GM21360 (cell line): ENCODE results near the gene CDR2L.
"Not testable (repeated sequence)": the region's sequence is repeated elsewhere in the genome, so short reads cannot be mapped to it uniquely, and the experiment has no call there.

Experiments used
- ATAC-seq: cut with Tn5 transposase; IDR thresholded peaks from one replicate; pipeline ENCODE4 v1.9.1; 2021; ENCODE audit warnings: mild to moderate bottlenecking, moderate library complexity; ENCODE audit not compliant: unreplicated experiment

Gene CDR2L

GRCh38 chr17:74981318-74981978 is 6.0 kb upstream of the CDR2L start:
- no peak for ATAC-seq

DNA sequence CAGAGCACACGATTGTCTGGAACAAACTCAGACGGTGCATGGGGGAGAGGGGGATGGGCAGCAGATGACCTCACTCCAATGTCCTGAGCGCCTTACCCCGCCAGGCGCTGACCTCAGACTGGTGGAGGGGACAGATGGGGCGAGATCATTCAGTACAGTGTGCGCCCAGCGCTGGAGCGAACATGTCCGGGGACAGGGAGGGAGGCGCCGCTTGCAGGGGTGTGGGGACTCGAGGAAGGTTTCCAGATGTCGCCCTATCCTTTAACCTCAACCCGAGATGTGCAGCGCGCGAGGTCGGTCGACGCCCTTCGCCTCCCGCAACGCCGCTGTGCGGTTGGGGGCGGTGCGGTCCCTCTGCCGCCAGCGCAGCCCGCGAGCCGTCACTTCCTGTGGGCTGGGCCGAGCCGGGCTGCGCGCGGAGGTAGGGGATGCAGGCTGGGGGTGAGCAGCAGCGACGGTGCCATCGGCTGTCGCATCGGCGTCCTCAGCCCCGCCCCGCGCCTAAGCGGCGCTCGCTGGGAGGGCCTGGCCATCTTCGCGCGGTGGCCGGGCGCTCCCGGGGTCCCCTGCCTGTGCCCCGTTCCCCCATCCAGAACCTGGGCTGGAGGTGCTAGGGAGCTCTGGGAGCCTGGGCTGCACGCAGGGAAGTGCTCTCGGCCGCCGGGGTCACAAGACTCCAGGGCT is 5.3 kb upstream of the CDR2L start:
- ATAC-seq: peak; percentile 72

- ATAC-seq: not testable (repeated sequence)
These were observed 4.6 kb upstream of the CDR2L start for GRCh38 chr17:74982663-74983313.

DNA sequence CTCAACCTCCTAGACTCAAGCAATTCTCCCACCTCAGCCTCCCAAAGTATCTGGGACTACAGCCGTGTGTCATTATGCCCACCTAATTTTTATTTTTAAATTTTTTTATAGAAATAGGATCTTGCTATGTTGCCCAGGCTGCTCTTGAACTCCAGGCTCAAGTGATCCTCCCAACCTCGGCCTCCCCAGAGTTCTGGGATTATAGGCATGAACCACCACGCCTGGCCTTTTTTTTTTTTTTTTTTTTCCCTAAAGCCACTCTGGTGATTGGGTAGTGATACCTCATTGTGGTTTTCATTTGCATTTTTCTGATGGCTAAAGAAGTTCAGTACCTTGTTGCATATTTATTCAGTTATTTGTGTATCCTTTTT is 1.2 kb upstream of the CDR2L start:
- ATAC-seq: no peak

GRCh38 chr17:74987909-74988711 is 678 bp downstream of the CDR2L start:
- ATAC-seq: peak; percentile 28

GRCh38 chr17:74990581-74991105 is 3.2 kb downstream of the CDR2L start:
- no peak for ATAC-seq

GRCh38 chr17:74992223-74992622 is 4.8 kb downstream of the CDR2L start:
- ATAC-seq: no peak

DNA sequence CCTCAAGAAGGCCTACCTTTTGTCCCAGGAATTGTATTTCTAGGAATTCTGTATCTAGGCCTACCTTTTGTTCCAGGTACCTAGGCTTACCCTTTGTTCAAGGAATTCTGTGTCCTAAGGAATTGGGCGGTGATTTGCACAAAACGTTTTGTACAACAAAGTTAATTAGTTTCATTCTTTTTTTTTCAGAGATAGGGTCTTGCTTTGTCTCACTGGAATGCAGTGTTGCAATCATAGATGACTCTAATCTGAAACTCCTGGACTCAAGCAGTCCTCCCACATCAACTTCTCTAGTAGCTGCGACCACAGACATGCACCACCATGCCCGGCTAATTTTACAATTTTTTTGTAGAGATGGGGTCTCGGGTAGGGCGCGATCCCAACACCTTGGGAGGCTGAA is 7.0 kb downstream of the CDR2L start:
- ATAC-seq: no peak

DNA sequence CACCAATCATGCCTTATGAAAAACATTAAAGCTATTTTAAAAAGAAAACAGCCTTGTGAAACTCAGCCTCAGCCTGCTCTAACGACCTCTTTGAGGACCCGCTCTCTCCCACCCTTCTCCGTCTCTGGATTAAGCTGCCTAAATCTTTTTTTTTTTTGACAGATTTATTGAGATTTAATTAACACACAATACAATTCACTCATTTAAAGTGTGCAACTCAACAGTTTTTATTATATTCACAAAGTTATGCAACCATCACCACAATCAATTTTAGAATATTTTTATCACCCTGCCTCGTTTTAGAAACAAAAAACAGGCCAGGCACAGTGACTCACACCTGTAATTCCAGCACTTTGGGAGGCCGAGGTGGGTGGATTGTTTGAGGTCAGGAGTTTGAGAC is 8.4 kb downstream of the CDR2L start:
- no peak for ATAC-seq

- no peak for ATAC-seq
These were observed 11.4 kb downstream of the CDR2L start for GRCh38 chr17:74998783-74999182.

DNA sequence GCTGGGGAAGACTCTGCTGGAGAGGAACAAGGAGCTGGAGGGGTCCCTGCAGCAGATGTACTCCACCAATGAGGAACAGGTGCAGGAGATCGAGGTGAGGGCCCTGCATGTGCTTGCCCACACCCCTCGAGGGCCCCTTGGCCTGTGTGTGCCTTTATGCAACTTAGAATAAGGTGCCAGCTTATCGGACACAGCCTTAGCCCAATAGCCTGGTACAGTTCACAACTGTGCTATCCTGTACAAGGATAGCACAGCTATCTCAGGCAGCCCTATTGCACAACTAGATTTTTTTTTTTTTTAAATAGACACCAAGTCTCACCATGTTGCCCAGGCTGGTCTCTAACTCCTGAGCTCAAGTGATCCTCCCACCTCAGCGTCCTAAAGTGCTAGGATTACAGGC is 12.1 kb downstream of the CDR2L start:
- ATAC-seq: no peak

GRCh38 chr17:75001915-75002843 is 14.7 kb downstream of the CDR2L start:
- ATAC-seq: no peak

DNA sequence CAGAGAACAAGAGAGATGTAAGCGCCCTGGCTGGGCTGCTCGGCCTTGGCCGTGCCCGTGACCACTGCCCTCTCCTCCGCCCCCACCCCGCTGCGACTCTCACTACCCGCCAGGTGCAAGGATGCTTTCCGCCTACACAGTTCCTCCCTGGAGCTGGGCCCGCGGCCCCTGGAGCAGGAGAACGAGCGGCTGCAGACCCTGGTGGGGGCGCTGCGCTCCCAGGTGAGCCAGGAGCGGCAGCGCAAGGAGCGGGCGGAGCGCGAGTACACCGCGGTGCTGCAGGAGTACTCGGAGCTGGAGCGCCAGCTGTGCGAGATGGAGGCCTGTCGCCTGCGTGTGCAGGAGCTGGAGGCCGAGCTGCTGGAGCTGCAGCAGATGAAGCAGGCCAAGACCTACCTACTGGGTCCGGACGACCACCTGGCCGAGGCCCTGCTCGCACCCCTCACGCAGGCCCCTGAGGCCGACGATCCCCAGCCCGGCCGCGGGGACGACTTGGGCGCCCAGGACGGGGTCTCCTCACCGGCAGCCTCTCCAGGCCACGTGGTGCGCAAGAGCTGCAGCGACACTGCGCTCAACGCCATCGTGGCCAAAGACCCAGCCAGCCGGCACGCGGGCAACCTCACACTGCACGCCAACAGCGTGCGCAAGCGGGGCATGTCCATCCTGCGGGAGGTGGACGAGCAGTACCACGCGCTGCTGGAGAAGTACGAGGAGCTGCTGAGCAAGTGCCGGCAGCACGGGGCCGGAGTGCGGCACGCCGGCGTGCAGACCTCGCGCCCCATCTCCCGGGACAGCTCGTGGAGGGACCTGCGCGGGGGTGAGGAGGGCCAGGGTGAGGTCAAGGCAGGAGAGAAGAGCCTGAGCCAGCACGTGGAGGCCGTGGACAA is 15.9 kb downstream of the CDR2L start:
- no peak for ATAC-seq

DNA sequence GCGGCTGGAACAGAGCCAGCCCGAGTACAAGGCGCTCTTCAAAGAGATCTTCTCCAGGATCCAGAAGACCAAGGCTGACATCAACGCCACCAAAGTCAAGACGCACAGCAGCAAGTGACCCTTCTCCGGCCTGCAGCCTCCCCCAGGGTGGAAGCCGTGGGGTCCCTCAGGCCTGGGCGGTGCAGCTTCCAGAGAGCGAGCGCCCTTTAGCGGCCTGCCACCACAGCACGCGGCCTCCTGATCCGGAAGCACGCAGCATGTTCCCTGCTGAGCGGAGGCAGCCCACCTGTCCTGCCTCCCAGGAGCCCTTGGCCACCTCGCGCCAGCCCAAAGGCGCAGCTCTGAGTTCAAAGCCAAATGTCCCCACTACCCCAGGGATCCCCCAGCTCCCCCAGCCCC is 16.5 kb downstream of the CDR2L start:
- ATAC-seq: no peak

DNA sequence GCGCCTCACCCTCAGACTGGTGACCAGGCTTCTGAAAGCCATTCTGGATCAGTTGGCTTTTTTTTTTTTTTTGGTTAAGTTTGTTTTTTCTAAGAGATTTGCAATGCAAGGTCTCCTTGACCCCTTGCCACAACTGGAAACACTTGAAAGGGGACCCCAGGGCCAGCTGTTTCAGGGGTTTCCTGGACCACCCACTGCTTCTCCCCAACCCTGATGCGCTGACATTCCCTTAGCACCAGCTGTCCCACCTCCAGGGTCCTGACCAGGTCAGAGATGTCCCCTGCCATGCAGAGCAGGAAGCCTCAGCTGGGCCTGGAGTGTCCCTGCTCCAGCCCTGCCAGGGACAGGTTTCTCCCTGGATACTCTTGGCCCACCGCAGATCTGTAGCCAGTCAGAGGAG is 16.9 kb downstream of the CDR2L start:
- ATAC-seq: no peak

DNA sequence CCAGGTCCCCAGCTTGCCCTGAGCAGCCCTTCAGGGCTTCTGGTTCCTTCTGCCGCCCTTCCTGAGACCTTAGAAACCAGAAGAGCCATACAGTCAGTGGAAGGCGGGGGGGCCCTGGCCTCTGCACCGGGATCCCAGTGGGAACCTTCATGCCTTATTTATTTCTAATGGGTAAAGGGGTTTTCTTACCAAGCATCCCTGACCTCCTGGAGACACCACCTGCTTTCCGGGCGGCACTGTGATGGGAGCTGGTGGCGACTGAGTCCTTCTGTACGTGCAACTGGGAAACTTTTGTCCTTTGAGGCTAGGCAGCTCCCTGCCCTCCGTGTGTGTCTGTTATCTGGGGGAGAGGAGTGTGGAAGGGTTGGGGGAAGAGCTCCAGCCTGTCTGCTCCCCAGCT is 17.9 kb downstream of the CDR2L start:
- ATAC-seq: no peak

DNA sequence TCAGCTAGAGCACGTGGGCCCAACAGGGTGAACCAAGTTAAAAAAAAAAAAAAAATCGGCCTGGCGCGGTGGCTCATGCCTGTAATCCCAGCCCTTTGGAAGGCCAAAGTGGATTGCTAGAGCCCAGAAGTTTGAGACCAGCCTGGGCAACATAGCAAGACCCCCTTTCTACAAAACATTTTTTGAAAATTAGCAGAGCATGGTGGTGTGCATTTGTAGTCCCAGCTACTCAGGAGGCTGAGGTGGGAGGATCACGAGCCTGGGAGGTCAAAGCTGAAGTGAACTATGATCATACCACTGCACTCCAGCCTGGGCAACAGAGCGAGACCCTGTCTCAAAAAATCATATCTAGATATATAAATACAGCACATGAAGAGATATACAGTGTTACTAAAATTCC is 18.7 kb downstream of the CDR2L start:
- ATAC-seq: not testable (repeated sequence)

- ATAC-seq: no peak
These were observed 19.2 kb downstream of the CDR2L start for GRCh38 chr17:75006653-75007052.

DNA sequence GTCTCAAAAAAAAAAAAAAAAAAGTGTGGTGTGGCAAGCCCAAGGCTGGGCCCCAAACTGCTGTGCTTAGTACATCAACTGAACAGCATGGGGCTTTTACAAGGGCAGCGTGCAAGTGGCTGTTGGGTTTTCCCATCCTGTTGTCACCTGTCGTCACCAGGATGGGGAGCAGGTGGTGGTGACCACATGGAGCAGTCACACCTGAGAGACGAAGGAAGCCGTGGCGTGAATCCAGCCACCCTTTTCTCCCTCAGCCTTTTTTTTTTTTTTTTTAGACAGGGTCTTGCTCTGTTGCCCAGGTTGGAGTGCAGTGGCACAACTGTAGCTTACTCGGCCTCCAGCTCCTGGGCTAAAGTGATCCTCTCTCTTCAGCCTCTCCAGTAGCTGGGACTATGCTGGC is 20.9 kb downstream of the CDR2L start:
- no peak for ATAC-seq
